SK-N-SH (cell line): ENCODE data around the gene PLB1.

Experiments
- CTCF ChIP-seq: fragments of 200-600 bp; sonication (generic); IDR thresholded peaks from 2 replicates; pipeline ENCODE4 v1.6.1; 2017; ENCODE audit warnings: antibody characterized with exemption, mild to moderate bottlenecking, moderate library complexity
- EP300 ChIP-seq, 2 experiments: IDR thresholded peaks; 2 replicates each; pipeline versions ENCODE4 v1.4.0 to v1.6.1; 2012; ENCODE audit warnings: borderline replicate concordance in 1 of 2, low read depth in 1 of 2, low read length in 1 of 2
- MAX ChIP-seq: IDR thresholded peaks from 2 replicates; pipeline ENCODE4 v1.4.0; 2012; ENCODE audit warnings: low read depth
- MEF2A ChIP-seq: IDR thresholded peaks from 2 replicates; pipeline ENCODE4 v1.4.0; 2012; ENCODE audit warnings: low read depth, borderline replicate concordance
- NRF1 ChIP-seq: IDR thresholded peaks from 2 replicates; pipeline ENCODE4 v1.6.1; 2012; ENCODE audit warnings: low read depth, mild to moderate bottlenecking, low read length
- RCOR1 ChIP-seq: fragments of 150-350 bp; IDR thresholded peaks from 2 replicates; pipeline ENCODE4 v1.6.1; 2017; ENCODE audit warnings: antibody characterized with exemption, low read length
- SIN3A ChIP-seq: IDR thresholded peaks from 2 replicates; pipeline ENCODE4 v1.6.1; 2012; ENCODE audit warnings: low read depth, mild to moderate bottlenecking, low read length, moderate library complexity, borderline replicate concordance
- TF ChIP-seq, protein P1 (sequence below): IDR thresholded peaks from 2 replicates; pipeline ENCODE4 v1.6.1; 2012; ENCODE audit warnings: mild to moderate bottlenecking, low read depth, low read length, moderate library complexity
- TF ChIP-seq, protein P2 (sequence below): fragments of 150-350 bp; IDR thresholded peaks from 2 replicates; pipeline ENCODE4 v1.6.1; 2016; ENCODE audit warnings: mild to moderate bottlenecking, low read depth, low read length

DNA sequence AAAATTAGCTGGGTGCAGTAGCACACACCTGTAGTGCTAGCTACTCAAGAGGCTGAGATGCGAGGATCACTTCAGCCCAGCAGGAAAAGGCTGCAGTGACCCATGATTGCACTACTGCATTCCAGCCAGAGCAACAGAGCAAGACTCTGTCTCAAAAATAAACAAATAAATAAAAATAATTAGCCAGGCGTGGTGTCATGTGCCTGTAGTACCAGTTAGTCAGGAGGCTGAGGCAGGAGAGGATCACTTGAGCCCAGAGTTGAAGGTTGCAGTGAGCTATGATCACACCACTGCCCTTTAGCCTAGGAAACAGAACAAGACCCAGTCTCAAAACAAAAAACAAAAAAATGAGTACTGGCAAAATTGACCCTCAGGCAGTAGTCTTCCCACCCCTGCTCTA, 193.9 kb downstream of the PLB1 start:
- TF ChIP-seq CTCF (no peak), EP300 (IDR thresholded peaks at IDR 0.05; ENCODE audit: borderline replicate concordance in 1 of 2, low read depth in 1 of 2, low read length in 1 of 2) (no peak), RCOR1 (no peak), SIN3A (no peak), NRF1 (no peak), MAX (no peak), MEF2A (no peak)
- TF ChIP-seq, protein P1, sequence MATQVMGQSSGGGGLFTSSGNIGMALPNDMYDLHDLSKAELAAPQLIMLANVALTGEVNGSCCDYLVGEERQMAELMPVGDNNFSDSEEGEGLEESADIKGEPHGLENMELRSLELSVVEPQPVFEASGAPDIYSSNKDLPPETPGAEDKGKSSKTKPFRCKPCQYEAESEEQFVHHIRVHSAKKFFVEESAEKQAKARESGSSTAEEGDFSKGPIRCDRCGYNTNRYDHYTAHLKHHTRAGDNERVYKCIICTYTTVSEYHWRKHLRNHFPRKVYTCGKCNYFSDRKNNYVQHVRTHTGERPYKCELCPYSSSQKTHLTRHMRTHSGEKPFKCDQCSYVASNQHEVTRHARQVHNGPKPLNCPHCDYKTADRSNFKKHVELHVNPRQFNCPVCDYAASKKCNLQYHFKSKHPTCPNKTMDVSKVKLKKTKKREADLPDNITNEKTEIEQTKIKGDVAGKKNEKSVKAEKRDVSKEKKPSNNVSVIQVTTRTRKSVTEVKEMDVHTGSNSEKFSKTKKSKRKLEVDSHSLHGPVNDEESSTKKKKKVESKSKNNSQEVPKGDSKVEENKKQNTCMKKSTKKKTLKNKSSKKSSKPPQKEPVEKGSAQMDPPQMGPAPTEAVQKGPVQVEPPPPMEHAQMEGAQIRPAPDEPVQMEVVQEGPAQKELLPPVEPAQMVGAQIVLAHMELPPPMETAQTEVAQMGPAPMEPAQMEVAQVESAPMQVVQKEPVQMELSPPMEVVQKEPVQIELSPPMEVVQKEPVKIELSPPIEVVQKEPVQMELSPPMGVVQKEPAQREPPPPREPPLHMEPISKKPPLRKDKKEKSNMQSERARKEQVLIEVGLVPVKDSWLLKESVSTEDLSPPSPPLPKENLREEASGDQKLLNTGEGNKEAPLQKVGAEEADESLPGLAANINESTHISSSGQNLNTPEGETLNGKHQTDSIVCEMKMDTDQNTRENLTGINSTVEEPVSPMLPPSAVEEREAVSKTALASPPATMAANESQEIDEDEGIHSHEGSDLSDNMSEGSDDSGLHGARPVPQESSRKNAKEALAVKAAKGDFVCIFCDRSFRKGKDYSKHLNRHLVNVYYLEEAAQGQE, result no peak
- TF ChIP-seq, protein P2, sequence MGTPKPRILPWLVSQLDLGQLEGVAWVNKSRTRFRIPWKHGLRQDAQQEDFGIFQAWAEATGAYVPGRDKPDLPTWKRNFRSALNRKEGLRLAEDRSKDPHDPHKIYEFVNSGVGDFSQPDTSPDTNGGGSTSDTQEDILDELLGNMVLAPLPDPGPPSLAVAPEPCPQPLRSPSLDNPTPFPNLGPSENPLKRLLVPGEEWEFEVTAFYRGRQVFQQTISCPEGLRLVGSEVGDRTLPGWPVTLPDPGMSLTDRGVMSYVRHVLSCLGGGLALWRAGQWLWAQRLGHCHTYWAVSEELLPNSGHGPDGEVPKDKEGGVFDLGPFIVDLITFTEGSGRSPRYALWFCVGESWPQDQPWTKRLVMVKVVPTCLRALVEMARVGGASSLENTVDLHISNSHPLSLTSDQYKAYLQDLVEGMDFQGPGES, result no peak
